Hematopoietic multipotent progenitor cell treated with erythropoietin and hydrocortisone succinate and interleukin-3 and kit ligand, for 6 days (in vitro differentiated cells): ENCODE data around the gene IGF1.

Experiments used
- DNase-seq: peaks from one replicate; pipeline ENCODE4 v3.0.0-alpha.2; 2015

IGF1 gene

DNA sequence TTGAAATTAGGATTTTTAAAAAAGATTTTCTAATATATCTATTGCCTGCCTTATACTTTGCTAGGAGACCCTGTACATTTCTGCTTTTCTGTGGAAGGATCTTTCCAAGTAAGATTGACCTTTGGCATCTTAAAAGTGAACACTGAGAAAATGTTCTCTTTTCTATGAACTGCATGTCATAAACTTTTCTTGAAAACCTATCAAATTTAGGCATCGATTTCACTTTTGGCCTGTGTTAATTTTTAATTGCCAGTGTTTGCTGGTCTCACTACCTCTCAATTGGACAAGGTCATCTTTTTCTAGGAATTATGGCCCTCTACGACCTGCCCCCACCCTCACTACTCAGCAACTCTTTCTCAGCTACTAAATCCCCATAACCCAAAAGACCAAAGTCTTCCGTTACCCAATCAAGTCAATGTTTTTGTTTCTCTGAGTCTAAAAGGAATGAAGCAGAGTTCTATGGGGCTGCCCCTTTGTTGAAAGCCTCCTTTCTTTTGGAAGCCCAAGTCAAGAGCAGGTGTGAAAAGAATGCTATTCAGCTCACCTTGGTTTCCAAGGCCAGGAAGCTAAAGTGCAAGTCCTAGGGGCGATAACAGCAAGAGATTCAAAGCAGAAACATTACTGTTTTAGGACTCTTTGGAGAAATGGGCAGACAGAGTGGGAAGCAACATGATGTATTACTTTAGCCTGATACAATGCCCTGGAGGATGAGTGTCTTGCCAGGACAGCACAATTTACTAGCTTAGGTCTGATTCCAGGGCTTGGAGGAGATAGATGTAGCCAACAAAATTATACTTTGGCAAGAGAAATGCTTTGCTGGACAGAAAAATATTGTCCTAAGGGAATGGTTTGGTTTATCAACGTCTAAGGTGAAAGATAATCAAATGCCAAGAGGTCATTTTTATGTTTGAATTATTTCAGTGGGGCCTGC is 55.0 kb downstream of the IGF1 start:
- no peak for DNase-seq

DNA sequence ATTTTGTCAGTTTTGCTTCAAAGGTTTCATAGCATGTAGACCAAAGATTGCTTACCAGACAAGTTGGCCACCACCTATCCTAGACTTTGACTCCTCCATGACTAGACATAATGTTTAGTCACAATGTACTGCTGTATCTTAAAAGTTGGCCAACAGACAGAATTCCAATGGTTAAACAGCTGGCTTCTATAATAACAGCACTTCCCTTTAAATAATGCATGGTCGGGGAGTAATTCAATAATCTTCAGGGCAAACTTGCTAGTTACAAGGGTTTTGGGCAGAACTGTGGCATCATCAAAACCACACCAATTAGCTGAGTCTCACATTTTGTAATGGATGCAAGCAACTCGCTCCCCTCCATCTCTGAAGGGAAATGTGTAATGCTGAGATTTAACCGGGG is 56.9 kb downstream of the IGF1 start:
- no peak for DNase-seq

DNA sequence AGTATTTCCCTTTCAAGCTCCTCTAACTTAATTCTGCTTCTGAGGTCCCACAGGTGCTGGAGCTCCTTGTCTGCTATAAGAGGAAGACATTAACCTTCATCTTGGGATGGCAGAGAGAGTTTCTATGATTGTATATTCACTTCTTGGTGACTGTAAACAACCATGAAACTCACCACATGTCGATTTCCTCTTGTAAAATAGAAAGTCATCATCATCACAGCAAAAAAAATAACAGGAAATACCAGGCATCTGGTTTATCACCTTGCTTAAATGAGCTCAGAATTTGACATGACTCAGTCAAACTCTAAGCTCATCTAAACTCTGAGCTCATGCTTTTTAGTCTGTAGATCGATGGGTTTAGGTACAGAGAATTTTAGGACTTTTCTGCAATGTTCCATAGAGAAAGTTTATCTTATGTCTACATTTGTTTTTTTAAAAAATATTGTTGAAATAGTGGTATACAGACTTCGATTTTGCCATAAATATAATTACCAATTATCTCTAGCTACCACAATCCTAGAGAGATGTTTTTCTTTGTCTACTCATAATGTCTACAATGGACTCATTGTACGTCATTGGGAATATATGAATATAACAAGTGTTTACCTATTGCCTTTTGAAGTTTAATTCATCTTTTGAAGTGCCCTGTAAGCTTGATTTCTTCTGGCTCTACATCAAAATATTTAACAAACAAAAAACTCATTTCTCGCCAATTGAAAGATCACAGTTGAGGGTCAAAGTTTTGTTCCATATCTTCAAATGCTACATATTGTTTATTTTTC is 58.4 kb downstream of the IGF1 start:
- DNase-seq = no peak

GRCh38 chr12:102419094-102419764 is 61.1 kb downstream of the IGF1 start:
- DNase-seq = no peak

- no peak for DNase-seq
Measured at GRCh38 chr12:102417055-102417454, 63.3 kb downstream of the IGF1 start.

GRCh38 chr12:102415515-102415914 is 64.8 kb downstream of the IGF1 start:
- no peak for DNase-seq

GRCh38 chr12:102413396-102413795 is 67.0 kb downstream of the IGF1 start:
- DNase-seq = no peak

- DNase-seq = no peak
Measured at GRCh38 chr12:102410511-102410910, 69.9 kb downstream of the IGF1 start.

- no peak for DNase-seq
Measured at GRCh38 chr12:102408487-102409297, 71.7 kb downstream of the IGF1 start.

DNA sequence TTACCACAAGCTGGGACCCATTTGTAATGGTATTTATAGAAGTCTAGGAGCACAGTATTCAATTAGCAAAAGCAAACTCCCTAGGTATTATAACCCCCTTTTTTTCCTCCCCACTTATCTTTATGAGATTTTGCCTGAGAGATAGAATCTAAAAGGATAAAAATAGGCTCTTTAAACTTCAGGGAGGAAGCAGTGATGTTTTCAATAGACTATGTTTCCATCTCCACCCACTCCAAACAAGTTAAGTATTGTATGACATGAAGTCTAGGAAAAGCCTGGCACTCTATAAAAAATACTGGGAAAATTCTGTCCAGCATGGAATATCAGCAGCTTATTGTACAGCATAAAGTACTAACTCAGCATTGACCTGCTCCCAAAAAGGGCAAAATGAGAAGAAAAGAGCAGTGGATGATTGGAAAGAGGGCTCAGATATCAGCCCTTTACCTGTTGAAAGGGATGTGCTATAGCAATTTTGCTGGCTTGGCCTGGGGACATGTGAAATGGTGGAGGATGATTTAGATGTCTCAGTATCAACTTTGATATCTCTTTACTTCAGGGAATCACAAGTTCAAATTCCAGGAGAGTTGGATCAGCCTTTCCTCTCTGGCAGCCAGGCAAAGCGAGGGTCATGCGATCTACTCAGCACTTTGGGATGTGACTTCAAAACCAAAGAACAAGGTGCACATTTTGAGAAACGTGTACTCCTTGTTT is 72.4 kb downstream of the IGF1 start:
- no peak for DNase-seq

- DNase-seq = no peak
Measured at GRCh38 chr12:102406033-102406584, 74.3 kb downstream of the IGF1 start.

DNA sequence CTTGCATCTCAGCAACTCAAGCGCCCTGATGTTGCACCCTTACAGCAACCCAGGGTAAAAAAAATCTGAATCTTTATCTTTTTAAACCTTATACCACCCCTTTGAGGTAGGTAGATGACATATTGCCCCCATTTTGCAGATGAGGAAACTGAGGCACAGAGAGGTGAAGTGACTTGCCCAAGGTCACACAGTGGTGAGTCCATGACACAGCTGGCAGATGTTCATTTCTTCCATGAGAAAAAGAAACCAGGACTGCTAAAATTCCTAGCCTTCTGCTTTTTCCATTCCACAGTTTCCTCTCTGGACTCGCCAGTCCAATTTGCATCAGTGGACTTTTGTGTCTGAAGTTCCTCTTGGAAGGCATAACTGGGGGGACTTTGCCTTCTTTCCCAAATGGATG is 79.3 kb downstream of the IGF1 start:
- no peak for DNase-seq

- no peak for DNase-seq
Measured at GRCh38 chr12:102399653-102400052, 80.7 kb downstream of the IGF1 start.

- DNase-seq = no peak
Measured at GRCh38 chr12:102396276-102396675, 84.1 kb downstream of the IGF1 start.

DNA sequence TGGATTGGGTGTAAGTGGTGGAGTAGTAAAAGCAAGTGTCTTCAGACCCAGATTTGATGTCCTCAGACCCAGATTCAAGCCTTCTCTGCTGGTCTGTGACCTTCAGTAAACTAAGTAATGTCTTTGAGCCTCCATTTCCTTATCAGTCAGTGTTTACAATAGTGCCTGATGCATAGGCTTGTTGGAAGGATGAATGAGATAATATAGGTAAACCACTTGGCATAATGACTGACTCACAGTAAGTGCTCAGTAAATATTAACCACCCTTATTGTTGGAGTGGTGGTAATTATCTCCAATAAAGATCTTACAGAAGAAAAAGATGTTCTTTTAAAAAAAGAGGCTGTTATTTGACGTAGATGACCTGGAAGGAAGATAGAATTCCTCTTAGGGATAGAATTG is 86.2 kb downstream of the IGF1 start:
- no peak for DNase-seq

DNA sequence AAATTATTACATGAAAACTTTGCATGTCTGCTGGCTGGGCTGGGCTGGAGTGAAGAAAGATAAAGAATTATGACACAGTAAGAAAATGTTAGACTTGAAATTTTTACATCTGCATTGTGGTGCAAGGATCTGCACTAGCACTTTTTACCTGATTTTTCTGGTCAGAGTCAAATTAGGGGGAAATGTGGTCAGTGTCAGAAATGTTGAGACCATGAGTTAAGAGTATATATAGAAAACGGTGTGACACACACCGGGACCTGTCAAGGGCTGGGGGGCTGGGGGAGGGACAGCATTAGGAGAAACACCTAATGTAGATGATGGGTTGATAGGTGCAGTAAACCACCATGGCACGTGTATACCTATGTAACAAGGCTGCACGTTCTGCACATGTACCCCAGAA is 90.3 kb downstream of the IGF1 start:
- DNase-seq = no peak

- DNase-seq = no peak
Measured at GRCh38 chr12:102388469-102388868, 91.9 kb downstream of the IGF1 start.

GRCh38 chr12:102385343-102385742 is 95.0 kb downstream of the IGF1 start:
- DNase-seq = no peak

DNA sequence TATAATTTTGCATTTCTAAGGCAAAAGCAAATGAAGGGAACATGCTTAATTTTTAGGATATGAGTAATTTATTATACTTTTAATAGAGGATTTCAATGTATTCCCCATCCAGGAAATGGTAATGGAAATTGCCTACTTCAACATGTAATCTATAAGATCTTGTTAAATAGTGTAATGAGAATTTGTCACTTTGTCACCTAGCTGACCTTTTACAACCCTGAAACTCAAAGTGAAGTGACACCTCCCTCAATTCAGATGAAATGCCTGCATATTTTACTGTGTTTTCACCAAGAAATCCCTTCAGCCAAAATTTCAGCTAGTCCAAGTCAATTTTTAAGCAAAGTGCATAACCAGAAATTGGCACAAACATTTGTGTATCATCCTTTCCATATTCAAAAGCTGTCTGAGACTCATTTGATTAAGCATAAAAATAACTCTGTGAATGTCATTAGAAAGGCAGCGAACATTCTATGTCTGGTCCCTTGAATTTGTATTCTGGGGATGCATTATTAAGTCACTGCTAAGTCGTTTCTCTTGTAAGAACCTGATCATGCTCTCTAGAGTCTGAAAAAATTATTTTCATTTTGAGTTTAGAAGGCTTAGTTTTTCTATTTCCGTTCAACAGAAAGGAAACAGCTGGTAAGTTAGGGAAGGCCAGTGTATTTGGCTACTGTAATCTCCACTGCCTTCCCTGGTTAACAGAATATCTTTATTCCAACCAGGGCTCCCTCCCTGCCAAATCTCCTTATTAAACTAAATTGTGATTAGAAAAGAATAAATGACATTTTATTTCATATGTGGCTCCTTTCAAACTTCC is 100.8 kb downstream of the IGF1 start:
- DNase-seq = no peak

DNA sequence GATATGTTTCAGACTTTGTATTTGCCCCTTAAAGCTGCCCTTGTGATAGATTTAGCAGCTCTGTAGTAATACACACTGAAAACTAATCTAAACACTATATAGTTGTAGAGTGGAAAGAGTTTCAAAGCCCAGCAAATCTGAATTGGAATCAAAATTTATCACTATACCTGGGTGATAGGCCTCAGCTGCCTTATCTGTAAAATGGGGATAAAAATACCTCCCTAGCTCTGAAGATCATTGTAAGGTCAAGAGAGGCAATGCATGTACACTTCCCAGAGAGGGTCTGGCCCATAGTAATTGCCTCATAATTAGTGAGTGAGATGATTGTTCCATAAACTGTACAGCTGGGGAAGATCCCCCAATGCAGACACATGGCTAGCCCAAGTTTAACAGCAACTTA is 103.6 kb downstream of the IGF1 start:
- no peak for DNase-seq
